GM10248 (cell line): ENCODE data around the gene ZNF18.
"Not testable (repeated sequence)": the region's sequence is repeated elsewhere in the genome, so short reads cannot be mapped to it uniquely, and the experiment has no call there.

Experiments
- CTCF ChIA-PET: fragments of 300-600 bp; sonication (Branson Sonifier 250); formaldehyde crosslinking; extraction: SDS; loops from one replicate; lab custom pipeline; 2021; ENCODE audit warnings: antibody characterized with exemption; lab: Yijun Ruan, JAX
- POLR2A ChIA-PET: fragments of 350-650 bp; sonication (Branson Sonifier 250); formaldehyde crosslinking; extraction: SDS; loops from one replicate; lab custom pipeline; 2020; ENCODE audit warnings: antibody characterized with exemption; lab: Yijun Ruan, JAX
- DNase-seq: peaks from one replicate; pipeline ENCODE4 v3.0.0; 2012; ENCODE audit errors: extremely low spot score
- TF ChIP-seq, protein P1 (sequence below): IDR thresholded peaks from 2 replicates; pipeline ENCODE4 v1.5.1; 2012; ENCODE audit warnings: mild to moderate bottlenecking, low read depth; ENCODE audit errors: extremely low read depth, missing control alignments, control extremely low read depth

ZNF18 gene

DNA sequence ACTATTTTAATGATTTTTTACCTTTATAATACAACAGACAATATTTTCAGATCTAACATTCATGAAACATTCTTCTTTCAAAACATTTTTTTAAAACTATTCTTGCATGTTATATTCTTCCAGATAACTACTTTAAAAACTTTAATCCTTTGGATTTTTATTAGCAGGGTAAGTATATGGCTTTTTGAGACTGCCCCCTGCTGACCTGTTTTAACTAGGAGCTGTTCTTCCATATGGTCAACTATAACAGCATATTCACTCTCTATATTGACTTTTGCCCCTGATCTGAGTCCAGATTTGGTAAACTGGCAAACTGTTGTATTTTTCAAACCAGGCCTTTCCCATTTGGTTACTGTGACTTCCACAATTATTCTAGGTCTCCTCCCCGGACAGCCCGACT is 16.5 kb downstream of the ZNF18 start:
- CTCF ChIA-PET, result interaction anchor here (0.7 to 1.3 kb wide), 3 partner anchors 10 to 1105 kb away, joined by 3 read pairs; no protein-coding TSS in a partner anchor

DNA sequence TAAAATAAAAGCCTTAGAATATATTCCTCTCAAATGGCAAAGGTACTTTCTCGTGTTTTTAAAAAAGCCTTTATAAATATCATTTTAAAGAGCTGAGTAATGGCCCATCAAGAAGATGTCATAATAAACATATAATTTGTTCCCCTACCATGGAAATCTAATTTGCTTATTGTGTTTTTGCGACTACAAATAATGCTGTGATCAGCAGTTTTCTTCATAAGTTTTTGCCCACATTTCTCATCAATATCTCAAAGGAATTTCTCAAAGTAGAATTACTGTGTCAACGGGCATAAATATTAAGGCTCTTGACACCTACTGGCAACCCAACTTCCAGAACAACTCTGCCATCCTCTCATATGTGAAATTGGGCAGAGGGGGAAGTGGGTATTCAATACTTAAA is 17.5 kb downstream of the ZNF18 start:
- CTCF ChIA-PET, result interaction anchor here (1.3 to 1.4 kb wide), 3 partner anchors 9 to 18 kb away, joined by 3 to 4 read pairs (median 3); partner anchors contain the start of gene ZNF18
- POLR2A ChIA-PET, result no interaction called here
- no peak for DNase-seq
- TF ChIP-seq, protein P1, sequence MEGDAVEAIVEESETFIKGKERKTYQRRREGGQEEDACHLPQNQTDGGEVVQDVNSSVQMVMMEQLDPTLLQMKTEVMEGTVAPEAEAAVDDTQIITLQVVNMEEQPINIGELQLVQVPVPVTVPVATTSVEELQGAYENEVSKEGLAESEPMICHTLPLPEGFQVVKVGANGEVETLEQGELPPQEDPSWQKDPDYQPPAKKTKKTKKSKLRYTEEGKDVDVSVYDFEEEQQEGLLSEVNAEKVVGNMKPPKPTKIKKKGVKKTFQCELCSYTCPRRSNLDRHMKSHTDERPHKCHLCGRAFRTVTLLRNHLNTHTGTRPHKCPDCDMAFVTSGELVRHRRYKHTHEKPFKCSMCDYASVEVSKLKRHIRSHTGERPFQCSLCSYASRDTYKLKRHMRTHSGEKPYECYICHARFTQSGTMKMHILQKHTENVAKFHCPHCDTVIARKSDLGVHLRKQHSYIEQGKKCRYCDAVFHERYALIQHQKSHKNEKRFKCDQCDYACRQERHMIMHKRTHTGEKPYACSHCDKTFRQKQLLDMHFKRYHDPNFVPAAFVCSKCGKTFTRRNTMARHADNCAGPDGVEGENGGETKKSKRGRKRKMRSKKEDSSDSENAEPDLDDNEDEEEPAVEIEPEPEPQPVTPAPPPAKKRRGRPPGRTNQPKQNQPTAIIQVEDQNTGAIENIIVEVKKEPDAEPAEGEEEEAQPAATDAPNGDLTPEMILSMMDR, result no peak

More for the DNA sequence above, 16.5 kb downstream of the ZNF18 start:
- POLR2A ChIA-PET, result no interaction called here
- no peak for DNase-seq
- TF ChIP-seq, protein P1, result no peak

GRCh38 chr17:11972741-11973140 is 24.5 kb downstream of the ZNF18 start:
- DNase-seq, POLR2A ChIA-PET, CTCF ChIA-PET: not testable (repeated sequence)

DNA sequence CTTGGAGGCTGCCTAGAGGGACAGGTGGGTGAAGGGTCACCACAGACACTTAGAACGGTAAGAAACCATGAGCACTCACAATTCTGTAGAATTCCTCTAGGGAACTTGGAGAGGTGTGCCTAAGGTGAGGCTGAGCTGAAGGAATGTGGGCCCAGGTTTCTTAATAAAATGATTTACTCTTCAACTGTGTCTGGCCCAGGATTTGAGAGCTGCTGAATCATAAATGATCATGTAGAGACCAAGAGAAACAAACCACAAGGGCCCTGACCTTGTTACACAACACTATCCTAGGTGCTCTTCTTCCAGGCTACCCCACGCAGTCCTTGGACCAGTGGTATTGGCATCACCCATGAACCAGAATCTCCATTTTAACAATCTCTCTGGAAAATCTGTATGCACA is 27.7 kb downstream of the ZNF18 start:
- ChIA-PET CTCF (interaction anchor here (0.6 kb wide), 1 partner anchor 9 kb away, joined by 3 read pairs; no protein-coding TSS in a partner anchor), POLR2A (no interaction called here)
- no peak for DNase-seq
- TF ChIP-seq, protein P1, result no peak

DNA sequence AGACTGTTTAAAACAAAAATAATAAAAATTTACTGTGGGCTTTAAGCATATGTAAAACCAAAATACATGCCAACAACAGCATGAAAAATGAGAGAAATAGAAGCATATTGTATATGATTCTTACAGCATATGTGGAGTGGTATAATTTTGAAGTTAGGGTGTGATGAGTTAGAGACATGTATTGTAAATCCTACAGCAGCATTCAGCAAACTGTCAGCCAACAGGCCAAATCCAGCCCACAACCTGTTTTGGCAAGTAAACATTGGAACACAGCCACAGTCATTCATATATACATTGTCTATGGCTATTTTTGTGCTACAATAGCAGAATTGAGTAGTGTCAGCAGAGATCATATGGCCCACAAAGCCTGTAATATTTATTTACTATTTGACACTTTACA is 42.3 kb downstream of the ZNF18 start:
- TF ChIP-seq, protein P1, result no peak
- ChIA-PET POLR2A (no interaction called here), CTCF (no interaction called here)
- DNase-seq, result no peak

- no peak for DNase-seq
- ChIA-PET POLR2A (no interaction called here), CTCF (no interaction called here)
- TF ChIP-seq, protein P1, result no peak
Measured at GRCh38 chr17:11953924-11954323, 43.4 kb downstream of the ZNF18 start.

DNA sequence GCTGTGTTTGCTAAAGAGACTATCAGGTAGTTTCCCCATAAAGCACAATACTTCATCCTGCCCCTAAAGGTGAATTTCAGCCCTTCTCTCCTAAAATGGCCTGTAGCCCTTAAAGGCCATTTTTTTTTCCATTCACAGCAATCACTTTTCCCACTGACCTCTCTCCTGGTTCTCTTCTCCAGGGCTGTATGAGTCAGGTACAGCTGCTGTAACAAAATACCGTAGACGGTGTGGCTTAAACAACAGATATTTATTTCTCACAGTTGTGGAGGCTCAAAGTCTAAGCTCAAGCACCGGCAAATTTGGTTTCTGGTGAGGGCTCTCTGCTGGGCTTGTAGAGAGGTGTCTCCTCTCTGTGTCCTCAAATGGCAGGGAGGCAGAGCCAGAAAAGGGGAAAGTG is 44.7 kb downstream of the ZNF18 start:
- TF ChIP-seq, protein P1, result no peak
- CTCF ChIA-PET, result no interaction called here
- no peak for DNase-seq
- POLR2A ChIA-PET, result no interaction called here
